CD14-positive monocyte (primary cell): Measurements from ENCODE around the gene MYO7A. TPM values are rescaled to one million over a fixed set of nuclear protein-coding genes. Genes with fewer than 3 reads are reported as not detected.

Source experiments
- DNase-seq, 3 donors: peaks; one replicate each; pipeline ENCODE4 v3.0.0-alpha.2; 2011 to 2022
- H2AFZ ChIP-seq: 2 replicates; pipeline ENCODE4 v1.6.0; 2012; ENCODE audit warnings: mild to moderate bottlenecking, low read depth, low read length, inconsistent platforms; ENCODE audit not compliant: insufficient read depth, poor library complexity, severe bottlenecking
- H3K27ac ChIP-seq, 2 donors: 1 replicate in 1 of 2; 2 replicates in 1 of 2; pipeline ENCODE4 v1.5.1; 2012 to 2013; ENCODE audit warnings: low read length in 2 of 2, control low read depth in 1 of 2, inconsistent platforms in 1 of 2, low read depth in 1 of 2, mild to moderate bottlenecking in 1 of 2
- H3K27me3 ChIP-seq, 2 donors: one replicate each; pipeline versions ENCODE4 v1.6.0 to v1.6.1; 2011 to 2013; ENCODE audit warnings: low read length in 2 of 2; ENCODE audit not compliant: control insufficient read depth in 2 of 2, insufficient read depth in 2 of 2
- H3K36me3 ChIP-seq, 2 donors: replicated peaks in 1 of 2; 1 replicate in 1 of 2; 2 replicates in 1 of 2; pipeline versions ENCODE4 v1.5.1 to v1.6.1; 2012 to 2013; ENCODE audit warnings: low read length in 2 of 2, control low read depth in 1 of 2, inconsistent platforms in 1 of 2, mild to moderate bottlenecking in 1 of 2; ENCODE audit not compliant: insufficient read depth in 2 of 2, control insufficient read depth in 1 of 2
- H3K4me1 ChIP-seq, 2 donors: 1 replicate in 1 of 2; 2 replicates in 1 of 2; pipeline versions ENCODE4 v1.5.1 to v1.6.1; 2012 to 2013; ENCODE audit warnings: low read length in 2 of 2, control low read depth in 1 of 2, inconsistent platforms in 1 of 2, mild to moderate bottlenecking in 1 of 2, moderate library complexity in 1 of 2; ENCODE audit not compliant: insufficient read depth in 2 of 2, control insufficient read depth in 1 of 2
- H3K4me2 ChIP-seq: replicated peaks from 2 replicates; pipeline ENCODE3; 2012; ENCODE audit warnings: low read length, moderate library complexity, mild to moderate bottlenecking; ENCODE audit not compliant: poor library complexity, severe bottlenecking; ENCODE audit errors: extremely low read depth
- H3K4me3 ChIP-seq, 3 experiments: fragments of 200-600 bp in 1 of 3; sonication (generic) in 1 of 3; replicated peaks in 1 of 3; 1 replicate in 2 of 3; 2 replicates in 1 of 3; pipeline ENCODE4 v1.5.1; 2011 to 2013; ENCODE audit warnings: low read length in 3 of 3, mild to moderate bottlenecking in 3 of 3, control low read depth in 2 of 3, low read depth in 2 of 3, inconsistent platforms in 1 of 3, moderate library complexity in 1 of 3
- H3K79me2 ChIP-seq: 2 replicates; pipeline ENCODE4 v1.6.0; 2012; ENCODE audit warnings: mild to moderate bottlenecking, control low read depth, inconsistent platforms, low read length, moderate library complexity; ENCODE audit not compliant: insufficient read depth
- H3K9ac ChIP-seq: 2 replicates; pipeline ENCODE4 v1.6.0; 2017; ENCODE audit warnings: low read length, mild to moderate bottlenecking; ENCODE audit not compliant: insufficient read depth, poor library complexity, severe bottlenecking
- H3K9me3 ChIP-seq, 2 donors: replicated peaks in 1 of 2; 1 replicate in 1 of 2; 2 replicates in 1 of 2; pipeline versions ENCODE4 v1.5.1 to v1.6.1; 2012 to 2013; ENCODE audit warnings: low read length in 2 of 2, control low read depth in 1 of 2; ENCODE audit not compliant: control insufficient read depth in 1 of 2, insufficient read depth in 1 of 2
- H4K20me1 ChIP-seq: 2 replicates; pipeline ENCODE4 v1.6.0; 2012; ENCODE audit warnings: mild to moderate bottlenecking, low read length, control low read depth, moderate library complexity; ENCODE audit not compliant: insufficient read depth
- H3K27ac Mint-ChIP-seq, 7 donors: one replicate each; pipeline ENCODE4 v1.8.0; 2020; ENCODE audit warnings: mild to moderate bottlenecking in 7 of 7, mixed read lengths in 7 of 7, moderate library complexity in 6 of 7, inconsistent platforms in 2 of 7
- H3K27me3 Mint-ChIP-seq, 3 donors: one replicate each; pipeline ENCODE4 v1.8.0; 2021 to 2022; ENCODE audit warnings: low read depth in 3 of 3, mild to moderate bottlenecking in 3 of 3, mixed read lengths in 3 of 3, moderate library complexity in 3 of 3, inconsistent platforms in 1 of 3
- H3K36me3 Mint-ChIP-seq, 2 donors: one replicate each; pipeline ENCODE4 v1.8.0; 2020; ENCODE audit warnings: mixed read lengths in 2 of 2, inconsistent platforms in 1 of 2, mild to moderate bottlenecking in 1 of 2
- H3K4me1 Mint-ChIP-seq: one replicate; pipeline ENCODE4 v1.8.0; 2020; ENCODE audit warnings: mild to moderate bottlenecking, mixed read lengths
- H3K4me3 Mint-ChIP-seq, 2 donors: one replicate each; pipeline ENCODE4 v1.8.0; 2020; ENCODE audit warnings: mild to moderate bottlenecking in 2 of 2, mixed read lengths in 2 of 2, moderate library complexity in 1 of 2
- H3K9me3 Mint-ChIP-seq, 7 donors: one replicate each; pipeline ENCODE4 v1.8.0; 2020 to 2022; ENCODE audit warnings: mixed read lengths in 7 of 7, mild to moderate bottlenecking in 6 of 7, moderate library complexity in 6 of 7, inconsistent platforms in 2 of 7
- WGBS: methylation state at CpG from one replicate; pipeline ENCODE4 v1.1.5; 2013; ENCODE audit warnings: missing lambda C conversion rate; ENCODE audit not compliant: insufficient coverage; 5-methylcytosine and 5-hydroxymethylcytosine counted together
- intact Hi-C, 2 donors: fragments of 100-400 bp; cut with micrococcal nuclease; formaldehyde crosslinking; loops; one replicate each; pipeline versions ENCODE4 v1.15.0 to v1.15.1; 2023
- polyA plus RNA-seq, 3 donors: library from polyadenylated mRNA; depleted of rRNA in 1 of 3; unstranded in 2 of 3; stranded (reverse) in 1 of 3; fragments of 300-500 nt in 2 of 3; fragments of >200 nt in 1 of 3; fragmentation: Illumina TruSeq in 2 of 3; gene quantifications; 1 replicate in 2 of 3; 2 replicates in 1 of 3; pipeline ENCODE4 v1.2.3, GENCODE V29; 2012 to 2021
- TF ChIP-seq, protein P1 (sequence below): fragments of 200-600 bp; IDR thresholded peaks from one replicate; pipeline ENCODE4 v1.8.0; 2022; ENCODE audit warnings: antibody characterized with exemption, mild to moderate bottlenecking

The MYO7A gene
- polyA plus RNA-seq, 3 donors, result 3.5 to 7.8 (median 3.6) TPM

DNA sequence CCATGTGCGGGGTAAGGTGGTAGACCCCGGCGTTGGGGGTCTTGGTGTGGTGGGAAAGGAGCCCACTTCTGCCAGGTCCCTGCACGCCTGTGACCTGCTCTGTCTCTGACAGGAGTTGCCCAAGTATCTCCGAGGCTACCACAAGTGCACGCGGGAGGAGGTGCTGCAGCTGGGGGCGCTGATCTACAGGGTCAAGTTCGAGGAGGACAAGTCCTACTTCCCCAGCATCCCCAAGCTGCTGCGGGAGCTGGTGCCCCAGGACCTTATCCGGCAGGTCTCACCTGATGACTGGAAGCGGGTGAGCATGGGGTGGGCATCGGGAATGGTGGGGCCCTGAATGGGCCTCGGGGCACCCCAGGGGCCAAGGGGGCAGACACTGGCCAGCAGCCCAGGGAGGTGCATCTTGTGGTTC, 83.0 kb downstream of the MYO7A start:
- H3K36me3 ChIP-seq, result peaks cover 5 to 7% of the 10 kb centered on the region in 2 donors
- Mint-ChIP-seq H3K27me3 (peaks cover 0 to 2% (median 1%) of the 10 kb centered on the region in 3 donors), H3K4me1 (peaks cover 8% of the 10 kb centered on the region), H3K36me3 (peaks cover 16 to 23% of the 10 kb centered on the region in 2 donors), H3K4me3 (no peak overlapping the region), H3K27ac (no peak overlapping the region), H3K9me3 (no peaks in the 10 kb centered on the region)
- 96% methylated on average over 10 of the region's 14 CpGs for WGBS
- H3K4me2 ChIP-seq, result no peak overlapping the region
- no peaks in the 10 kb centered on the region for H3K27me3 ChIP-seq
- no peaks in the 10 kb centered on the region for H3K9me3 ChIP-seq
- H2AFZ ChIP-seq, result no peak overlapping the region
- intact Hi-C loops, result no loop called here
- H3K79me2 ChIP-seq, result no peaks in the 10 kb centered on the region
- peaks cover 0 to 5% of the 10 kb centered on the region in 2 donors for H3K4me1 ChIP-seq
- H3K27ac ChIP-seq, result no peak overlapping the region
- no peak for DNase-seq
- no peaks in the 10 kb centered on the region for H4K20me1 ChIP-seq
- TF ChIP-seq, protein P1, sequence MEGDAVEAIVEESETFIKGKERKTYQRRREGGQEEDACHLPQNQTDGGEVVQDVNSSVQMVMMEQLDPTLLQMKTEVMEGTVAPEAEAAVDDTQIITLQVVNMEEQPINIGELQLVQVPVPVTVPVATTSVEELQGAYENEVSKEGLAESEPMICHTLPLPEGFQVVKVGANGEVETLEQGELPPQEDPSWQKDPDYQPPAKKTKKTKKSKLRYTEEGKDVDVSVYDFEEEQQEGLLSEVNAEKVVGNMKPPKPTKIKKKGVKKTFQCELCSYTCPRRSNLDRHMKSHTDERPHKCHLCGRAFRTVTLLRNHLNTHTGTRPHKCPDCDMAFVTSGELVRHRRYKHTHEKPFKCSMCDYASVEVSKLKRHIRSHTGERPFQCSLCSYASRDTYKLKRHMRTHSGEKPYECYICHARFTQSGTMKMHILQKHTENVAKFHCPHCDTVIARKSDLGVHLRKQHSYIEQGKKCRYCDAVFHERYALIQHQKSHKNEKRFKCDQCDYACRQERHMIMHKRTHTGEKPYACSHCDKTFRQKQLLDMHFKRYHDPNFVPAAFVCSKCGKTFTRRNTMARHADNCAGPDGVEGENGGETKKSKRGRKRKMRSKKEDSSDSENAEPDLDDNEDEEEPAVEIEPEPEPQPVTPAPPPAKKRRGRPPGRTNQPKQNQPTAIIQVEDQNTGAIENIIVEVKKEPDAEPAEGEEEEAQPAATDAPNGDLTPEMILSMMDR, result no peak
- no peak overlapping the region for H3K4me3 ChIP-seq
- H3K9ac ChIP-seq, result no peak overlapping the region

DNA sequence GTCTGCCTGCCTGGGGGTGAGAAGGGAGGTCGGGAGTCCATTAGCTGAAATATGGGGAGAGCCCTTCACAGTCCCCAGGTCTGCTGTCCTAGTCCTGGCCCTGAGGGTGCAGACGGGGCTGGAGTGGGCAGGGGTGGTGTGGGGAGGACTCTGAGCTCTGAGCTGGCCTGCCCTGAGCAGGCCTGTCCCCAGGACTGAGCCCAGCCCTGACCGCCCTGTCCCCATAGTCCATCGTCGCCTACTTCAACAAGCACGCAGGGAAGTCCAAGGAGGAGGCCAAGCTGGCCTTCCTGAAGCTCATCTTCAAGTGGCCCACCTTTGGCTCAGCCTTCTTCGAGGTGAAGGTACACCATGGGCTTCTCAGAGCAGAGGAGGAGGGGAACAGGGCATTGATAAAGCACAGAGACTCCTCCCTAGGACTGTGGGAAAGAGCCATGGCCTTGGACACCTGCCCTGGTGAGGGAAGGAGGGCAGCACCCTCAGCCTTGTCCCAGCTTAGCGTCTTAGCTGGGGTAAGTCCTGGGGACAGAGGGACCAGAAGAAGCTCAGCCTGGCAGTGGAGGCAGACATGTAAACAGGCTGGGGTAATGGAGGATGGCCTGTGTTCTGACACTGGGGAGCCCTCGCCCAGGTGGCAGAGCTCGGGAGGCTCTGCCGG, 83.7 kb downstream of the MYO7A start:
- no peaks in the 10 kb centered on the region for H3K4me1 ChIP-seq
- H3K9ac ChIP-seq, result no peak overlapping the region
- H3K36me3 ChIP-seq, result peaks cover 5 to 7% of the 10 kb centered on the region in 2 donors
- peaks cover 16 to 23% of the 10 kb centered on the region in 2 donors for H3K36me3 Mint-ChIP-seq
- no peaks in the 10 kb centered on the region for H3K27me3 ChIP-seq
- TF ChIP-seq, protein P1, result no peak
- DNase-seq, result no peak
- peaks cover 2% of the 10 kb centered on the region for H3K4me1 Mint-ChIP-seq
- peaks cover 0 to 2% (median 1%) of the 10 kb centered on the region in 3 donors for H3K27me3 Mint-ChIP-seq
- no peak overlapping the region for H3K4me3 ChIP-seq
- no peaks in the 10 kb centered on the region for H3K9me3 Mint-ChIP-seq
- no peak overlapping the region for H3K4me3 Mint-ChIP-seq
- no peak overlapping the region for H3K4me2 ChIP-seq
- no peak overlapping the region for H2AFZ ChIP-seq
- H3K79me2 ChIP-seq, result no peaks in the 10 kb centered on the region
- 97% methylated on average over 10 of the region's 11 CpGs for WGBS
- H3K9me3 ChIP-seq, result no peaks in the 10 kb centered on the region
- H3K27ac Mint-ChIP-seq, result peak overlapping the region in 1 of 7 donors; percentile 14
- no peaks in the 10 kb centered on the region for H4K20me1 ChIP-seq
- intact Hi-C loops, result no loop called here
- no peak overlapping the region for H3K27ac ChIP-seq
